ENCODE measurements around the gene TMEM158. TPM values are rescaled to one million over a fixed set of nuclear protein-coding genes. Genes with fewer than 3 reads are reported as not detected.

The TMEM158 gene
- total RNA-seq, 1 donor from 2014 or later: 14.1 TPM

GRCh38 chr3:45188719-45189659, 37.1 kb downstream of the TMEM158 start:
- no peak overlapping the region for H3K4me3 Mint-ChIP-seq (ENCODE audit: unreplicated experiment)
- H3K27ac ChIP-seq (ENCODE audit: low read depth, low read length): no peak overlapping the region
- no peak overlapping the region for H3K4me2 ChIP-seq (ENCODE audit: low read length)
- no peak overlapping the region for H3K4me3 ChIP-seq (ENCODE audit: insufficient read depth, low read depth, low read length)
- H3K27me3 Mint-ChIP-seq (ENCODE audit: low read depth, unreplicated experiment): peaks cover 25% of the 10 kb centered on the region
- H3K36me3 ChIP-seq (ENCODE audit: insufficient read depth, low read length): no peaks in the 10 kb centered on the region
- FAIRE-seq: no peak
- H3K9ac ChIP-seq (ENCODE audit: low read length): no peak overlapping the region
- H3K9me3 ChIP-seq (ENCODE audit: insufficient read depth, low read depth, low read length): no peaks in the 10 kb centered on the region
- H3K36me3 Mint-ChIP-seq (ENCODE audit: low read depth, unreplicated experiment): no peaks in the 10 kb centered on the region
- H3K4me1 ChIP-seq (ENCODE audit: insufficient read depth, low read length): no peaks in the 10 kb centered on the region
- H4K20me1 ChIP-seq (ENCODE audit: insufficient read depth, low read length): no peaks in the 10 kb centered on the region
- DNase-seq (ENCODE audit: low read depth): no peak
- no peak overlapping the region for H2AFZ ChIP-seq (ENCODE audit: low read depth, low read length)
- H3K4me1 Mint-ChIP-seq (ENCODE audit: low read depth, unreplicated experiment): peaks cover 2% of the 10 kb centered on the region
- peaks cover 4% of the 10 kb centered on the region for H3K27me3 ChIP-seq (ENCODE audit: insufficient read depth, low read length)
- H3K27ac Mint-ChIP-seq (ENCODE audit: unreplicated experiment): no peak overlapping the region
- H3K9me3 Mint-ChIP-seq (ENCODE audit: unreplicated experiment): no peaks in the 10 kb centered on the region
- no peak for TF ChIP-seq CTCF (IDR thresholded peaks at IDR 0.05; ENCODE audit: insufficient read depth, low read depth, low read length)
- no peak for TF ChIP-seq EZH2 (IDR thresholded peaks at IDR 0.05; ENCODE audit: insufficient read depth, low read length)
- H3K79me2 ChIP-seq (ENCODE audit: insufficient read depth, low read length): no peaks in the 10 kb centered on the region

- TF ChIP-seq EZH2 (IDR thresholded peaks at IDR 0.05; ENCODE audit: insufficient read depth, low read length) (no peak), CTCF (IDR thresholded peaks at IDR 0.05; ENCODE audit: insufficient read depth, low read depth, low read length) (no peak)
- Histone ChIP-seq H3K27ac (ENCODE audit: low read depth, low read length) (no peak overlapping the region), H2AFZ (ENCODE audit: low read depth, low read length) (no peak overlapping the region), H4K20me1 (ENCODE audit: insufficient read depth, low read length) (no peaks in the 10 kb centered on the region), H3K4me2 (ENCODE audit: low read length) (no peak overlapping the region), H3K27me3 (ENCODE audit: insufficient read depth, low read length) (peaks cover 4% of the 10 kb centered on the region), H3K4me1 (ENCODE audit: insufficient read depth, low read length) (peaks cover 11% of the 10 kb centered on the region), H3K9me3 (ENCODE audit: insufficient read depth, low read depth, low read length) (no peaks in the 10 kb centered on the region), H3K9ac (ENCODE audit: low read length) (no peak overlapping the region), H3K4me3 (ENCODE audit: insufficient read depth, low read depth, low read length) (no peak overlapping the region), H3K79me2 (ENCODE audit: insufficient read depth, low read length) (no peaks in the 10 kb centered on the region), H3K36me3 (ENCODE audit: insufficient read depth, low read length) (no peaks in the 10 kb centered on the region)
- no peak for FAIRE-seq
- no peak for DNase-seq (ENCODE audit: low read depth)
- Mint-ChIP-seq H3K4me1 (ENCODE audit: low read depth, unreplicated experiment) (peaks cover 10% of the 10 kb centered on the region), H3K9me3 (ENCODE audit: unreplicated experiment) (no peaks in the 10 kb centered on the region), H3K27me3 (ENCODE audit: low read depth, unreplicated experiment) (peaks cover 25% of the 10 kb centered on the region), H3K4me3 (ENCODE audit: unreplicated experiment) (no peak overlapping the region), H3K27ac (ENCODE audit: unreplicated experiment) (no peak overlapping the region), H3K36me3 (ENCODE audit: low read depth, unreplicated experiment) (no peaks in the 10 kb centered on the region)
Observed at GRCh38 chr3:45187694-45188141, 38.4 kb downstream of the TMEM158 start.

- H3K9me3 ChIP-seq (ENCODE audit: insufficient read depth, low read depth, low read length): no peaks in the 10 kb centered on the region
- H3K36me3 Mint-ChIP-seq (ENCODE audit: low read depth, unreplicated experiment): no peaks in the 10 kb centered on the region
- no peak overlapping the region for H3K27ac Mint-ChIP-seq (ENCODE audit: unreplicated experiment)
- peaks cover 11% of the 10 kb centered on the region for H3K4me1 ChIP-seq (ENCODE audit: insufficient read depth, low read length)
- TF ChIP-seq CTCF (IDR thresholded peaks at IDR 0.05; ENCODE audit: insufficient read depth, low read depth, low read length): no peak
- H4K20me1 ChIP-seq (ENCODE audit: insufficient read depth, low read length): no peaks in the 10 kb centered on the region
- FAIRE-seq (no peak), DNase-seq (ENCODE audit: low read depth) (no peak)
- peaks cover 11% of the 10 kb centered on the region for H3K4me1 Mint-ChIP-seq (ENCODE audit: low read depth, unreplicated experiment)
- H3K79me2 ChIP-seq (ENCODE audit: insufficient read depth, low read length): no peaks in the 10 kb centered on the region
- no peaks in the 10 kb centered on the region for H3K36me3 ChIP-seq (ENCODE audit: insufficient read depth, low read length)
- no peaks in the 10 kb centered on the region for H3K9me3 Mint-ChIP-seq (ENCODE audit: unreplicated experiment)
- no peak overlapping the region for H2AFZ ChIP-seq (ENCODE audit: low read depth, low read length)
- H3K4me3 Mint-ChIP-seq (ENCODE audit: unreplicated experiment): no peak overlapping the region
- H3K27ac ChIP-seq (ENCODE audit: low read depth, low read length): no peak overlapping the region
- no peak overlapping the region for H3K9ac ChIP-seq (ENCODE audit: low read length)
- no peak overlapping the region for H3K4me3 ChIP-seq (ENCODE audit: insufficient read depth, low read depth, low read length)
- H3K4me2 ChIP-seq (ENCODE audit: low read length): no peak overlapping the region
- peaks cover 4% of the 10 kb centered on the region for H3K27me3 ChIP-seq (ENCODE audit: insufficient read depth, low read length)
- H3K27me3 Mint-ChIP-seq (ENCODE audit: low read depth, unreplicated experiment): peaks cover 19% of the 10 kb centered on the region
Observed at GRCh38 chr3:45186871-45187270, 39.2 kb downstream of the TMEM158 start.
